ENCODE results near the gene ATP13A4. TPM values are rescaled to one million over a fixed set of nuclear protein-coding genes. Genes with fewer than 3 reads are reported as not detected.

Gene ATP13A4
- polyA plus RNA-seq, 1 donor from 2014 or later, result 6.2 TPM

DNA sequence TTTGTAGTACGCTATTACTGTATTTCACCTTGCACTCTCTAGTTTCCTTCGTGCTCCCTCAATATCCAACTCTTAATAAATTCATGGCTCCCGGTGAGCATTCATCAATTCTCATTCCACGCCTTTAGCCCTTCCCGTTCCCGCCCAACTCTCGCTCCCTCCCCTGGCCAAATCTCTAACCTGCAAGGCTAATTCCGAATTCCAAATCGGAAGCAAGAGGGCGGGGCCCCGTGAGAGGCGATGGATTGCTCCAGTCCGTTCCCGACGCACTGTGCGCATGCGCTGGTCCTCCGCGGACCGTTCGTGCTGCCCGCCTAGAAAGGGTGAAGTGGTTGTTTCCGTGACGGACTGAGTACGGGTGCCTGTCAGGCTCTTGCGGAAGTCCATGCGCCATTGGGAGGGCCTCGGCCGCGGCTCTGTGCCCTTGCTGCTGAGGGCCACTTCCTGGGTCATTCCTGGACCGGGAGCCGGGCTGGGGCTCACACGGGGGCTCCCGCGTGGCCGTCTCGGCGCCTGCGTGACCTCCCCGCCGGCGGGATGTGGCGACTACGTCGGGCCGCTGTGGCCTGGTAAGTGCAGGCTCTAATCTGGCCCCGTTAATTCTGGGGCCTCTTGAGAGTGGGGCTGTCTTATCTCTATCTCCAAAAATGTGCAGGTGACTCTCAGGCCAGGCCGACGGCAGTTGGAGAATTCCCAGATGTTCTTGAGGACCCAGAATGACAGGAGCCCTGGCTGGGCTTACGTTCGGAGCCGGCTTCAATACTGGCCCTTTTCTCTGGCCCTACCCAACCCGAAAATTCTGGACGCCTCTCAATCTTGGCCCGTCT is 38.4 kb upstream of the ATP13A4 start, which contains the start of gene OPA1:
Gene OPA1 (plus strand): TSS at position 368 of the 827 bp plus-strand sequence. CDS start 170 bp downstream, at position 538.
- peak within 1 kb of the TSS; percentile 84 for H3K27ac ChIP-seq (ENCODE audit: low read length)
- no peak for TF ChIP-seq MXI1 (conservative IDR thresholded peaks at IDR 0.05; ENCODE audit: poor library complexity, severe bottlenecking)
- peak; percentile 56 for TF ChIP-seq SMC3 (conservative IDR thresholded peaks at IDR 0.05; ENCODE audit: poor library complexity)
- peak; percentile 93 for TF ChIP-seq POLR2AphosphoS5 (IDR thresholded peaks at IDR 0.05)
- no peak for TF ChIP-seq EZH2 (IDR thresholded peaks at IDR 0.05; ENCODE audit: borderline replicate concordance, insufficient read depth, low read length, poor library complexity, severe bottlenecking)
- TF ChIP-seq CTCF (IDR thresholded peaks at IDR 0.05; ENCODE audit: poor library complexity, severe bottlenecking), result peak; percentile 56
- TF ChIP-seq EP300 (conservative IDR thresholded peaks at IDR 0.05; ENCODE audit: poor library complexity, severe bottlenecking), result peak; percentile 35
- TF ChIP-seq RAD21 (conservative IDR thresholded peaks at IDR 0.05), result peak; percentile 38
- TF ChIP-seq, protein P1, sequence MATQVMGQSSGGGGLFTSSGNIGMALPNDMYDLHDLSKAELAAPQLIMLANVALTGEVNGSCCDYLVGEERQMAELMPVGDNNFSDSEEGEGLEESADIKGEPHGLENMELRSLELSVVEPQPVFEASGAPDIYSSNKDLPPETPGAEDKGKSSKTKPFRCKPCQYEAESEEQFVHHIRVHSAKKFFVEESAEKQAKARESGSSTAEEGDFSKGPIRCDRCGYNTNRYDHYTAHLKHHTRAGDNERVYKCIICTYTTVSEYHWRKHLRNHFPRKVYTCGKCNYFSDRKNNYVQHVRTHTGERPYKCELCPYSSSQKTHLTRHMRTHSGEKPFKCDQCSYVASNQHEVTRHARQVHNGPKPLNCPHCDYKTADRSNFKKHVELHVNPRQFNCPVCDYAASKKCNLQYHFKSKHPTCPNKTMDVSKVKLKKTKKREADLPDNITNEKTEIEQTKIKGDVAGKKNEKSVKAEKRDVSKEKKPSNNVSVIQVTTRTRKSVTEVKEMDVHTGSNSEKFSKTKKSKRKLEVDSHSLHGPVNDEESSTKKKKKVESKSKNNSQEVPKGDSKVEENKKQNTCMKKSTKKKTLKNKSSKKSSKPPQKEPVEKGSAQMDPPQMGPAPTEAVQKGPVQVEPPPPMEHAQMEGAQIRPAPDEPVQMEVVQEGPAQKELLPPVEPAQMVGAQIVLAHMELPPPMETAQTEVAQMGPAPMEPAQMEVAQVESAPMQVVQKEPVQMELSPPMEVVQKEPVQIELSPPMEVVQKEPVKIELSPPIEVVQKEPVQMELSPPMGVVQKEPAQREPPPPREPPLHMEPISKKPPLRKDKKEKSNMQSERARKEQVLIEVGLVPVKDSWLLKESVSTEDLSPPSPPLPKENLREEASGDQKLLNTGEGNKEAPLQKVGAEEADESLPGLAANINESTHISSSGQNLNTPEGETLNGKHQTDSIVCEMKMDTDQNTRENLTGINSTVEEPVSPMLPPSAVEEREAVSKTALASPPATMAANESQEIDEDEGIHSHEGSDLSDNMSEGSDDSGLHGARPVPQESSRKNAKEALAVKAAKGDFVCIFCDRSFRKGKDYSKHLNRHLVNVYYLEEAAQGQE (IDR thresholded peaks at IDR 0.05; ENCODE audit: borderline replicate concordance), result peak; percentile 60
- TF ChIP-seq TAF1 (IDR thresholded peaks at IDR 0.05; ENCODE audit: low read depth), result no peak
- no peaks in the 10 kb centered on the region for H3K9me3 ChIP-seq (ENCODE audit: low read length)
- H3K4me3 ChIP-seq (ENCODE audit: low read length), result peak within 1 kb of the TSS; percentile 80
- H3K9me2 ChIP-seq (ENCODE audit: insufficient read depth, low read length), result no peaks in the 10 kb centered on the region
- no peaks in the 10 kb centered on the region for H3K27me3 ChIP-seq (ENCODE audit: insufficient read depth, low read depth, low read length)
- no peaks in the 10 kb centered on the region for H3F3A ChIP-seq (ENCODE audit: insufficient read depth, low read length, poor library complexity, severe bottlenecking)
- no peaks in the 10 kb centered on the region for H3K36me3 ChIP-seq (ENCODE audit: insufficient read depth, low read length)
- H4K20me1 ChIP-seq (ENCODE audit: insufficient read depth), result no peaks in the 10 kb centered on the region
- H3K79me2 ChIP-seq (replicated peaks; ENCODE audit: insufficient read depth, low read length), result peaks cover 46% of the 10 kb centered on the region
- H3K4me2 ChIP-seq (ENCODE audit: low read length), result peak within 1 kb of the TSS; percentile 94
- peak within 1 kb of the TSS; percentile 90 for H3K9ac ChIP-seq (ENCODE audit: low read length)
- H2AFZ ChIP-seq (ENCODE audit: low read depth, low read length), result peak within 1 kb of the TSS; percentile 99

- Histone ChIP-seq H3F3A (ENCODE audit: insufficient read depth, low read length, poor library complexity, severe bottlenecking) (no peaks in the 10 kb centered on the region), H3K9me3 (ENCODE audit: low read length) (no peaks in the 10 kb centered on the region), H3K4me2 (ENCODE audit: low read length) (no peak overlapping the region), H3K9me2 (ENCODE audit: insufficient read depth, low read length) (no peaks in the 10 kb centered on the region), H3K27me3 (ENCODE audit: insufficient read depth, low read depth, low read length) (no peaks in the 10 kb centered on the region), H3K36me3 (ENCODE audit: insufficient read depth, low read length) (no peaks in the 10 kb centered on the region), H2AFZ (ENCODE audit: low read depth, low read length) (no peak overlapping the region), H4K20me1 (ENCODE audit: insufficient read depth) (no peaks in the 10 kb centered on the region), H3K9ac (ENCODE audit: low read length) (no peak overlapping the region), H3K79me2 (replicated peaks; ENCODE audit: insufficient read depth, low read length) (peaks cover 22% of the 10 kb centered on the region), H3K4me3 (ENCODE audit: low read length) (no peak overlapping the region), H3K27ac (ENCODE audit: low read length) (no peak overlapping the region)
- TF ChIP-seq POLR2AphosphoS5 (IDR thresholded peaks at IDR 0.05) (no peak), EZH2 (IDR thresholded peaks at IDR 0.05; ENCODE audit: borderline replicate concordance, insufficient read depth, low read length, poor library complexity, severe bottlenecking) (no peak), SMC3 (conservative IDR thresholded peaks at IDR 0.05; ENCODE audit: poor library complexity) (no peak), TAF1 (IDR thresholded peaks at IDR 0.05; ENCODE audit: low read depth) (no peak), MXI1 (conservative IDR thresholded peaks at IDR 0.05; ENCODE audit: poor library complexity, severe bottlenecking) (no peak), EP300 (conservative IDR thresholded peaks at IDR 0.05; ENCODE audit: poor library complexity, severe bottlenecking) (no peak), RAD21 (conservative IDR thresholded peaks at IDR 0.05) (no peak), CTCF (IDR thresholded peaks at IDR 0.05; ENCODE audit: poor library complexity, severe bottlenecking) (no peak)
- TF ChIP-seq, protein P1 (IDR thresholded peaks at IDR 0.05; ENCODE audit: borderline replicate concordance), result no peak
Observed at GRCh38 chr3:193590088-193590856, 35.6 kb upstream of the ATP13A4 start.
